Mucosa of descending colon (tissue), 3 donors: ENCODE results near the gene TUBGCP6. TPM values are rescaled to one million over a fixed set of nuclear protein-coding genes. Genes with fewer than 3 reads are reported as not detected.
A peak's percentile ranks its signal among the peaks of the same experiment; 100 is the strongest.

Experiments used
- ATAC-seq: fragments of 200-7000 bp; cut with Tn5 transposase; one replicate; pipeline ENCODE4 v1.9.1; 2020; ENCODE audit warnings: mild to moderate bottlenecking, moderate library complexity
- DNase-seq, 3 donors: peaks; one replicate each; pipeline ENCODE4 v3.0.0-alpha.2; 2020
- H3K36me3 ChIP-seq: fragments of 200-600 bp; one replicate; pipeline ENCODE4 v1.8.0; 2021; ENCODE audit warnings: low read depth, mild to moderate bottlenecking
- H3K4me1 ChIP-seq: fragments of 200-600 bp; one replicate; pipeline ENCODE4 v1.8.0; 2021; ENCODE audit warnings: low read depth, mild to moderate bottlenecking
- H3K4me3 ChIP-seq: fragments of 200-600 bp; one replicate; pipeline ENCODE4 v1.8.0; 2021; ENCODE audit warnings: mild to moderate bottlenecking
- H3K9me3 ChIP-seq: fragments of 200-600 bp; one replicate; pipeline ENCODE4 v1.8.0; 2021; ENCODE audit warnings: mild to moderate bottlenecking
- CTCF ChIP-seq: fragments of 200-600 bp; IDR thresholded peaks from one replicate; pipeline ENCODE4 v1.8.0; 2022; ENCODE audit warnings: antibody characterized with exemption, mild to moderate bottlenecking
- intact Hi-C, 2 donors: fragments of 100-400 bp; cut with DNase I in 1 of 2; cut with micrococcal nuclease in 1 of 2; formaldehyde crosslinking; loops; one replicate each; pipeline versions ENCODE4 v1.11.0 to v1.11.1; 2022; cut with DNase I, micrococcal nuclease
- total RNA-seq, 3 donors: library from RNA; stranded (reverse); fragmentation: NEBNext Ultra II Directional in 2 of 3; extraction: Animal tissue kit (Norgen Biotek cat#: 25700) in 2 of 3; gene quantifications; one replicate each; pipeline versions ENCODE4 v1.2.1 to v1.2.4, GENCODE V29; 2021 to 2023
- donor health status: DM: no; HTN: no; CAD: no; lungs with moderate emphysema.
- donor health status: DM: no; HTN: no; CAD: no.
- donor health status: DM: no; HTN: yes; CAD: no.

The TUBGCP6 gene
- total RNA-seq, 3 donors from 2014 or later = 34.5 to 41.6 (median 40.5) TPM

GRCh38 chr22:50211147-50211546, 33.7 kb downstream of the TUBGCP6 start:
- H3K36me3 ChIP-seq = peaks cover 11% of the 10 kb centered on the region
- H3K4me3 ChIP-seq = no peak overlapping the region
- no peak for TF ChIP-seq CTCF
- ATAC-seq = no peak
- no peaks in the 10 kb centered on the region for H3K4me1 ChIP-seq
- no peaks in the 10 kb centered on the region for H3K9me3 ChIP-seq
- no peak for DNase-seq
- intact Hi-C loops = loop anchor here (5.0 kb wide), 1 partner anchor 64 kb away; no protein-coding TSS in a partner anchor

GRCh38 chr22:50210378-50211139, 34.3 kb downstream of the TUBGCP6 start:
- TF ChIP-seq CTCF = no peak
- DNase-seq (no peak), ATAC-seq (no peak)
- Histone ChIP-seq H3K36me3 (peaks cover 8% of the 10 kb centered on the region), H3K9me3 (no peaks in the 10 kb centered on the region), H3K4me1 (no peaks in the 10 kb centered on the region), H3K4me3 (no peak overlapping the region)
- intact Hi-C loops = loop anchor here (5.0 kb wide), 1 partner anchor 63 kb away; no protein-coding TSS in a partner anchor

GRCh38 chr22:50209893-50210292, 34.9 kb downstream of the TUBGCP6 start:
- DNase-seq = peak; percentile 63 to 84 (median 69)
- ATAC-seq = peak; percentile 82
- intact Hi-C loops = loop anchor here (5.0 kb wide), 1 partner anchor 63 kb away; no protein-coding TSS in a partner anchor
- peak; percentile 60 for TF ChIP-seq CTCF
- H3K4me3 ChIP-seq = no peak overlapping the region
- H3K36me3 ChIP-seq = peaks cover 8% of the 10 kb centered on the region
- H3K4me1 ChIP-seq = no peaks in the 10 kb centered on the region
- H3K9me3 ChIP-seq = no peaks in the 10 kb centered on the region

GRCh38 chr22:50208939-50209892, 35.6 kb downstream of the TUBGCP6 start:
- TF ChIP-seq CTCF = no peak
- Histone ChIP-seq H3K4me1 (no peaks in the 10 kb centered on the region), H3K4me3 (no peak overlapping the region), H3K36me3 (peaks cover 8% of the 10 kb centered on the region), H3K9me3 (no peaks in the 10 kb centered on the region)
- peak in 1 of 3 donors; percentile 24 for DNase-seq
- peak; percentile 16 for ATAC-seq
- intact Hi-C loops = no loop called here

GRCh38 chr22:50208430-50208938, 36.3 kb downstream of the TUBGCP6 start:
- DNase-seq (no peak), ATAC-seq (no peak)
- Histone ChIP-seq H3K9me3 (no peaks in the 10 kb centered on the region), H3K4me1 (no peaks in the 10 kb centered on the region), H3K4me3 (no peak overlapping the region), H3K36me3 (peaks cover 8% of the 10 kb centered on the region)
- intact Hi-C loops = no loop called here
- TF ChIP-seq CTCF = no peak
